ENCODE data around the gene KDF1.

The KDF1 gene

DNA sequence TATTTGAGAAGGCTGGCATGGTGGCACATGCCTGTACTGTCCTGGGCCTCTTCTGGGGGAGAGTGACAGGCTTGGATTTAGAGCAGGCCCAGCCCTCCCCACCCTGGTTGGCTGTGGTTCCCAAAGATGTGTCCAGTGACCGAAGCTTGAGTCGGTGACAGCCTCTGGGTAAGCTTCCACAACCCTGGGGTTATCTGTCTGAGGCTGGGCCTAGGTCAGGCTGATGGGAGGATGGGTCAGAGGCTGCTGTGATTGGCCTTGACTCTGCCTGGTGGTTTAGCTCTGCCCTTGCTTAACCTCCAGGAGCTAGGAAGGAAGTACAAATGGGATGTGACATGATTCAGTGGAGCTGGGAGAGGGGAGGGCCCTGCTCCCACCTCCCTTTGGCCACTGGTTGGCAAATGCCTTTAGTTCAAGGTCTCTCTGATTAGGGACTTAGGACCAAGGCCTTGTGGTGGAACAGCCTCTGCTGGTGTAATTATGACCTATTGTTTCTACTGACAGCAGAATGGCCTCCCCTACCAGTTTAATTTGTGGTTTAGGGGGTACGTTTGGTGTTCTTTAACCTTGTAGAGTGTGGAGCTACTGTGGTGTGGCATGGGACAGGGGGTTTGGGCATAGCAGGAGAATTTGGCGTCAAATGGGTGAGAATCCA, 22.1 kb downstream of the KDF1 start:
- TF ChIP-seq, protein P1, sequence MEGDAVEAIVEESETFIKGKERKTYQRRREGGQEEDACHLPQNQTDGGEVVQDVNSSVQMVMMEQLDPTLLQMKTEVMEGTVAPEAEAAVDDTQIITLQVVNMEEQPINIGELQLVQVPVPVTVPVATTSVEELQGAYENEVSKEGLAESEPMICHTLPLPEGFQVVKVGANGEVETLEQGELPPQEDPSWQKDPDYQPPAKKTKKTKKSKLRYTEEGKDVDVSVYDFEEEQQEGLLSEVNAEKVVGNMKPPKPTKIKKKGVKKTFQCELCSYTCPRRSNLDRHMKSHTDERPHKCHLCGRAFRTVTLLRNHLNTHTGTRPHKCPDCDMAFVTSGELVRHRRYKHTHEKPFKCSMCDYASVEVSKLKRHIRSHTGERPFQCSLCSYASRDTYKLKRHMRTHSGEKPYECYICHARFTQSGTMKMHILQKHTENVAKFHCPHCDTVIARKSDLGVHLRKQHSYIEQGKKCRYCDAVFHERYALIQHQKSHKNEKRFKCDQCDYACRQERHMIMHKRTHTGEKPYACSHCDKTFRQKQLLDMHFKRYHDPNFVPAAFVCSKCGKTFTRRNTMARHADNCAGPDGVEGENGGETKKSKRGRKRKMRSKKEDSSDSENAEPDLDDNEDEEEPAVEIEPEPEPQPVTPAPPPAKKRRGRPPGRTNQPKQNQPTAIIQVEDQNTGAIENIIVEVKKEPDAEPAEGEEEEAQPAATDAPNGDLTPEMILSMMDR (IDR thresholded peaks at IDR 0.05): no peak
- no peaks in the 10 kb centered on the region for H3K27me3 ChIP-seq
- H3K9me3 ChIP-seq: no peaks in the 10 kb centered on the region
- H3K36me3 ChIP-seq: peaks cover 34% of the 10 kb centered on the region
- no peak overlapping the region for H3K4me3 ChIP-seq (ENCODE audit: low read depth in 1 of 2, low read length in 1 of 2)
- H3K4me1 ChIP-seq (ENCODE audit: control insufficient read depth in 1 of 2, insufficient read depth in 1 of 2, low read depth in 1 of 2, low read length in 1 of 2): no peaks in the 10 kb centered on the region
- H3K27ac ChIP-seq: no peak overlapping the region

DNA sequence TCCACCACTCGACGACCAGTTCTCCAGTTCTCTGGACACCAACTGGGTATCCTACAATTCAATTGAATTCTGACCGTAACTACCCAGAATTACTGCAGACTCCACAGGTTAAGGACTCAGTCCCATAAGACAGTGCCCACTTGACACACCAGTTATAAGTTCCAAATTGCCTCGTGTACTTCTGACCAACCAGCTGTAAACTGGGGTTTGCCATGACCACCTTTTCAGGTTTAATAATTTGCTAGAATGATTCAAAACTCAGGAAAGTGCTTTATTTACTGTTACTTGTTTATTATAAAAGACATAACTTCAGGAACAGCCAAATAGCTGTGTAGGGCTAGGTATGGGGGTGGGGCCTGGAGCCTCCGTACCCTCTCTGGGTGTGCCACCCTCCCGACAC, 23.4 kb downstream of the KDF1 start:
- Histone ChIP-seq H3K4me1 (ENCODE audit: control insufficient read depth in 1 of 2, insufficient read depth in 1 of 2, low read depth in 1 of 2, low read length in 1 of 2) (no peaks in the 10 kb centered on the region), H3K27ac (no peak overlapping the region), H3K9me3 (no peaks in the 10 kb centered on the region), H3K36me3 (peaks cover 21% of the 10 kb centered on the region), H3K4me3 (ENCODE audit: low read depth in 1 of 2, low read length in 1 of 2) (no peak overlapping the region), H3K27me3 (no peaks in the 10 kb centered on the region)
- TF ChIP-seq, protein P1 (IDR thresholded peaks at IDR 0.05): no peak

DNA sequence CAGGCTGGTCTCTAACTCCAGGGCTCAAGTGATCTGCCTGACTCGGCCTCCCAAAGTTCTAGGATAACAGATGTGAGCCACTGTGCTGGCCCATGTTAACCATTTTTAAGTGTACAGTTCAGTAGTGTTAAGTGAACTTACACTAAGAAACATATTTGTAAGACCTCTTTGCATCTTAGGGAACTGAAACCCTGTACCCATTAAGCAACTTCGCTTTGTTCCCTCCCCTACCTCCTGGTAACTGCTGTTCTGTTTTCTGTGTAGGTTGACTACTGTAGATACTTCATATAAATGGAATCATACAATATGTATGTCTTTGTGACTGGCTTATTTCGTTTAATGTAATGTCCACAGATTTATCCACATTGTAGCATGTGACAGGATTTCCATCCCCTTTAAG, 27.7 kb downstream of the KDF1 start:
- TF ChIP-seq, protein P1 (IDR thresholded peaks at IDR 0.05): no peak
- Histone ChIP-seq H3K27ac (no peak overlapping the region), H3K4me1 (ENCODE audit: control insufficient read depth in 1 of 2, insufficient read depth in 1 of 2, low read depth in 1 of 2, low read length in 1 of 2) (no peaks in the 10 kb centered on the region), H3K4me3 (ENCODE audit: low read depth in 1 of 2, low read length in 1 of 2) (no peak overlapping the region), H3K36me3 (peaks cover 21% of the 10 kb centered on the region), H3K27me3 (no peaks in the 10 kb centered on the region), H3K9me3 (no peaks in the 10 kb centered on the region)

DNA sequence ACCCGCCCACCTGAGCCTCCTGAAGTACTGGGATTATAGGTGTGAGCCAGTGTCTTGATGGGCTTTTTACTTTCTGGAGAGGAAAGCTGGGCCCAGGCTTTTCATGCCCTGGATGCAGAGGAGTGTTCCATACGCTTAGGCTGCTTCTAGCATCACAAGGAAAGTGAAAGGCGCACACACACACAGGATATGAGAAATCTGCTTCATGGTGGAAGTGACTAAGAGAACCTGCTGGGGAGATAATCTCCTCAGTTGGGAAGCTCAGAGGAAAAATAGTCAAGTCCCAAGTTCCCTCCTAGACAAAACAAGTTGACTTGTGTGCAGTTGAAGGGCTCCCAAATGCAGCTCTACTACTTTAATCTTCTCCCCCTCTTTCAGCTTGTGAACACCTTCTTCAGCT, 36.6 kb downstream of the KDF1 start:
- Histone ChIP-seq H3K27ac (no peak overlapping the region), H3K4me1 (ENCODE audit: control insufficient read depth in 1 of 2, insufficient read depth in 1 of 2, low read depth in 1 of 2, low read length in 1 of 2) (peaks cover 13 to 16% of the 10 kb centered on the region in 2 experiments), H3K27me3 (no peaks in the 10 kb centered on the region), H3K36me3 (peaks cover 20% of the 10 kb centered on the region), H3K4me3 (ENCODE audit: low read depth in 1 of 2, low read length in 1 of 2) (no peak overlapping the region), H3K9me3 (no peaks in the 10 kb centered on the region)
- TF ChIP-seq, protein P1 (IDR thresholded peaks at IDR 0.05): no peak

DNA sequence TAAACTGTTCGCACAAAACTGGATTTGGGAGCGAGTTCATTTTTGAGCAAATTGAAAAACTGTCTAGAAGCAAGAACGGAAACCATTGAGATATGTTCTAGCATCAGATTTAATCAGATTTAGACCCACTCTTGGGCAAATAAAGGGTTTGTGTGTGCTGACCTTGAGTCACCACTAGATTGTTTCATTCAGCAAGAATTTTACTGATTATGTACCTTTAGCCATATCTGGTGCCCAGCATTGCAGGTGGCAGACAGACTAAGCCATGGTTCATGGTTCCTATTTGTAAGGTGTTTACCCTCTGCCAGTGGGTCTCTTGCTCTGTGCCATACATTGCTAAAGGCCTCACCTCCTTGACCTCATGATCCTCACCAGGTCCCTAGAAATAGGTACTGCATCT, 37.4 kb downstream of the KDF1 start:
- H3K36me3 ChIP-seq: peaks cover 17% of the 10 kb centered on the region
- no peak overlapping the region for H3K4me3 ChIP-seq (ENCODE audit: low read depth in 1 of 2, low read length in 1 of 2)

More for the DNA sequence above, 37.4 kb downstream of the KDF1 start:
- H3K9me3 ChIP-seq: no peaks in the 10 kb centered on the region
- no peaks in the 10 kb centered on the region for H3K27me3 ChIP-seq
- H3K4me1 ChIP-seq (ENCODE audit: control insufficient read depth in 1 of 2, insufficient read depth in 1 of 2, low read depth in 1 of 2, low read length in 1 of 2): peaks cover 13 to 16% of the 10 kb centered on the region in 2 experiments
- TF ChIP-seq, protein P1 (IDR thresholded peaks at IDR 0.05): no peak
- no peak overlapping the region for H3K27ac ChIP-seq

All from neutrophil (primary cell).